WTC11 (cell line): ENCODE measurements around the gene RPL39L.

Experiments used
- CBFB ChIP-seq: sonication (generic); formaldehyde crosslinking; IDR thresholded peaks from 2 replicates; pipeline ENCODE4 v1.8.1; 2022; ENCODE audit warnings: mild to moderate bottlenecking, low read depth, missing genetic modification reagents
- CTCF ChIP-seq: fragments of 200-600 bp; IDR thresholded peaks from 2 replicates; pipeline ENCODE4 v1.8.0; 2022; ENCODE audit warnings: antibody characterized with exemption
- FOXK1 ChIP-seq: sonication (generic); formaldehyde crosslinking; IDR thresholded peaks from 2 replicates; pipeline ENCODE4 v1.8.0; 2022; ENCODE audit warnings: mild to moderate bottlenecking, moderate library complexity, missing genetic modification reagents
- NR1H2 ChIP-seq: sonication (generic); formaldehyde crosslinking; IDR thresholded peaks from 2 replicates; pipeline ENCODE4 v1.9.0; 2021; ENCODE audit warnings: mild to moderate bottlenecking, moderate library complexity, missing genetic modification reagents
- STAT6 ChIP-seq: sonication (generic); formaldehyde crosslinking; conservative IDR thresholded peaks from 2 replicates; pipeline ENCODE4 v1.8.1; 2023; ENCODE audit warnings: mild to moderate bottlenecking, low read depth, missing genetic modification reagents, moderate library complexity
- TCF7 ChIP-seq: sonication (generic); formaldehyde crosslinking; IDR thresholded peaks from 2 replicates; pipeline ENCODE4 v1.8.0; 2022; ENCODE audit warnings: mild to moderate bottlenecking, low read depth, missing genetic modification reagents, moderate library complexity
- ZNF121 ChIP-seq: sonication (generic); formaldehyde crosslinking; IDR thresholded peaks from 2 replicates; pipeline ENCODE4 v1.8.0; 2023; ENCODE audit warnings: missing genetic modification reagents
- TF ChIP-seq, protein P1 (sequence below): sonication (generic); formaldehyde crosslinking; IDR thresholded peaks from 2 replicates; pipeline ENCODE4 v1.8.1; 2023; ENCODE audit warnings: mild to moderate bottlenecking, missing genetic modification reagents, moderate library complexity

DNA sequence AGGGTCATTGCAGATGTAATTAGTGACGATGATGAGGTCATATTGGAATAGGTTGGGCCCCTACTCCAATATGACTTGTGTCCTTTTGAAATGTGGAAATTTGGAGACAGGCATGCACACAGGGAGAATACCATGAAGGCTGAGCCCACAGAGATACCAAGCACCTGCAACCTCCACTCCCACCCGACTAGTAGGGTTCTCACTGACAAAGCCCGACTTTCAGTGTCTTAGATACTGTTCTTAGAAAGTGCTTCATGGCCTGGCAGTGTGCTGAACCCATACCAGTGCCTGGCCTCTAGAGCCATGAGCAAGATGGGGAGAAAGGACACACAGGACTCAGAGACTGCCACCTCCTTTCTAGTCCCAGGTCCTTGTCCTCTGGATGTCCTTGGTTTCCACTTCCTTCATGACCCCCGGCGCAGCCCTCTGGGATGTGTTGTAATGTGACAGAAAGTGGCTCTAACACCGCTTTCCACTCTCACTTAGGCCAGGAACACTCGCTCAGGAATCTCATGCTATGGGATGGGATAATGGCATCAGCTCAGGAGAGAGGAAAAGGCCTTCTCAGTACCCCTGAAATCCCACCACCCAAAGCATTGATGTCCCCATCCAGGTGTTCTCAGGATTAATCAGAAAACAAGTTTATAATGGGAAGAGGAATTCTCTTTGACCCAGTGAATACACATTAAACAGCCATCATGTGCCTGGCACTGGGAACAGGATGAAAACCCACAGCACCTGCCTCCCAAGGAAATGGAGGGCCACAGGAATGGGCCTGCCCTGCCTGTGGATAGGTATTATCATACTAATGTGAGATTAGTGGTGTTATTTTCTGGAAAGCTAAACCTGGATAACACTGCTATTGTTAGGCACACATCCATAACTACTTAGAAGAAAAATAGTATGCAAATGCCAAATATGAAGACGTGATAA is 59.9 kb downstream of the RPL39L start:
- TF ChIP-seq CTCF, result no peak
- TF ChIP-seq, protein P1, sequence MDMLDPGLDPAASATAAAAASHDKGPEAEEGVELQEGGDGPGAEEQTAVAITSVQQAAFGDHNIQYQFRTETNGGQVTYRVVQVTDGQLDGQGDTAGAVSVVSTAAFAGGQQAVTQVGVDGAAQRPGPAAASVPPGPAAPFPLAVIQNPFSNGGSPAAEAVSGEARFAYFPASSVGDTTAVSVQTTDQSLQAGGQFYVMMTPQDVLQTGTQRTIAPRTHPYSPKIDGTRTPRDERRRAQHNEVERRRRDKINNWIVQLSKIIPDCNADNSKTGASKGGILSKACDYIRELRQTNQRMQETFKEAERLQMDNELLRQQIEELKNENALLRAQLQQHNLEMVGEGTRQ, result no peak
- no peak for TF ChIP-seq STAT6
- no peak for TF ChIP-seq FOXK1 (CRISPR knock-in tag)
- TF ChIP-seq TCF7 (CRISPR knock-in tag), result no peak
- TF ChIP-seq CBFB (CRISPR knock-in tag), result no peak
- no peak for TF ChIP-seq NR1H2
- TF ChIP-seq ZNF121 (CRISPR knock-in tag), result no peak
